GM23338 (cell line): ENCODE data around the gene TGM2. TPM values are rescaled to one million over a fixed set of nuclear protein-coding genes. Genes with fewer than 3 reads are reported as not detected.

Experiments used
- ATAC-seq: fragments of 200-7000 bp; cut with Tn5 transposase; 3 replicates; pipeline ENCODE4 v1.9.1; 2020
- DNase-seq: peaks from one replicate; pipeline ENCODE4 v3.0.0-alpha.2; 2015; ENCODE audit warnings: low spot score
- H2AFZ ChIP-seq: fragments of 200-600 bp; sonication (generic); 2 replicates; pipeline ENCODE4 v1.8.0; 2016; ENCODE audit warnings: antibody characterized with exemption, mild to moderate bottlenecking, moderate library complexity
- H3F3A ChIP-seq: fragments of 200-600 bp; sonication (generic); replicated peaks from 2 replicates; pipeline ENCODE4 v1.8.0; 2017; ENCODE audit warnings: antibody characterized with exemption, mixed run types, low read depth
- H3K27ac ChIP-seq: fragments of 200-600 bp; sonication (generic); 2 replicates; pipeline ENCODE4 v1.6.1; 2016; ENCODE audit warnings: low read depth
- H3K27me3 ChIP-seq: fragments of 200-600 bp; sonication (generic); 2 replicates; pipeline ENCODE4 v1.8.0; 2016; ENCODE audit warnings: mild to moderate bottlenecking, mixed run types, moderate library complexity; ENCODE audit not compliant: insufficient read depth
- H3K36me3 ChIP-seq: fragments of 200-600 bp; sonication (generic); 2 replicates; pipeline ENCODE4 v1.8.0; 2016; ENCODE audit warnings: mild to moderate bottlenecking; ENCODE audit not compliant: insufficient read depth
- H3K4me1 ChIP-seq: fragments of 200-600 bp; sonication (generic); 2 replicates; pipeline ENCODE4 v1.8.0; 2016; ENCODE audit warnings: mild to moderate bottlenecking, moderate library complexity; ENCODE audit not compliant: insufficient read depth
- H3K4me2 ChIP-seq: fragments of 200-600 bp; sonication (generic); 2 replicates; pipeline ENCODE4 v1.7.1; 2017; ENCODE audit warnings: mixed run types
- H3K4me3 ChIP-seq: fragments of 200-600 bp; sonication (generic); 2 replicates; pipeline ENCODE4 v1.6.1; 2016; ENCODE audit warnings: mixed run types
- H3K79me2 ChIP-seq: fragments of 200-600 bp; sonication (generic); replicated peaks from 2 replicates; pipeline ENCODE4 v1.8.0; 2017; ENCODE audit warnings: mild to moderate bottlenecking; ENCODE audit not compliant: insufficient read depth
- H3K9me2 ChIP-seq: fragments of 200-600 bp; sonication (generic); 2 replicates; pipeline ENCODE4 v1.8.0; 2017; ENCODE audit not compliant: insufficient read depth
- H4K20me1 ChIP-seq: fragments of 200-600 bp; sonication (generic); replicated peaks from 2 replicates; pipeline ENCODE4 v1.8.0; 2017; ENCODE audit warnings: mild to moderate bottlenecking; ENCODE audit not compliant: insufficient read depth
- H3K27ac Mint-ChIP-seq: 2 replicates; pipeline ENCODE4 v1.8.0; 2020; ENCODE audit warnings: inconsistent platforms, mild to moderate bottlenecking, moderate library complexity, mixed read lengths
- H3K27me3 Mint-ChIP-seq: 3 replicates; pipeline ENCODE4 v1.8.0; 2022; ENCODE audit warnings: low read depth, mild to moderate bottlenecking, moderate library complexity, mixed read lengths, inconsistent platforms; ENCODE audit not compliant: insufficient read depth, poor library complexity
- H3K36me3 Mint-ChIP-seq: 3 replicates; pipeline ENCODE4 v1.8.0; 2021; ENCODE audit warnings: low read depth, mild to moderate bottlenecking, inconsistent platforms, moderate library complexity, mixed read lengths
- H3K4me1 Mint-ChIP-seq: 3 replicates; pipeline ENCODE4 v1.8.0; 2020; ENCODE audit warnings: mild to moderate bottlenecking, inconsistent platforms, mixed read lengths
- H3K4me3 Mint-ChIP-seq: 3 replicates; pipeline ENCODE4 v1.8.0; 2021; ENCODE audit warnings: moderate library complexity, mild to moderate bottlenecking, inconsistent platforms, mixed read lengths
- H3K9me3 Mint-ChIP-seq: 3 replicates; pipeline ENCODE4 v1.8.0; 2020; ENCODE audit warnings: moderate library complexity, mild to moderate bottlenecking, inconsistent platforms, mixed read lengths
- CREB1 ChIP-seq: fragments of 250-450 bp; sonication (Bioruptor Pico); IDR thresholded peaks from 2 replicates; pipeline ENCODE4 v1.5.0; 2020; ENCODE audit warnings: low read depth, mild to moderate bottlenecking, moderate library complexity
- CTCF ChIP-seq, 2 experiments: fragments of 200-600 bp in 1 of 2; sonication (generic) in 1 of 2; conservative IDR thresholded peaks; 2 replicates each; pipeline versions ENCODE4 v1.5.1 to v1.6.1; 2016 to 2017; ENCODE audit warnings: antibody characterized with exemption in 2 of 2, low read depth in 2 of 2, mild to moderate bottlenecking in 2 of 2, moderate library complexity in 1 of 2
- ETS1 ChIP-seq: IDR thresholded peaks from 2 replicates; pipeline ENCODE4 v1.6.1; 2016; ENCODE audit warnings: antibody characterized with exemption
- EZH2 ChIP-seq: fragments of 200-600 bp; sonication (generic); IDR thresholded peaks from one replicate; pipeline ENCODE4 v1.8.0; 2017; ENCODE audit warnings: antibody characterized with exemption, mild to moderate bottlenecking, low read depth; ENCODE audit not compliant: unreplicated experiment
- EZH2phosphoT487 ChIP-seq: fragments of 200-600 bp; sonication (generic); IDR thresholded peaks from one replicate; pipeline ENCODE4 v1.8.1; 2018; ENCODE audit warnings: antibody characterized with exemption; ENCODE audit not compliant: unreplicated experiment
- JUNB ChIP-seq: IDR thresholded peaks from one replicate; pipeline ENCODE4 v1.6.1; 2016; ENCODE audit warnings: antibody characterized with exemption; ENCODE audit not compliant: unreplicated experiment
- NANOG ChIP-seq: IDR thresholded peaks from 2 replicates; pipeline ENCODE4 v1.6.1; 2016; ENCODE audit warnings: antibody characterized with exemption, borderline replicate concordance
- POLR2AphosphoS5 ChIP-seq: IDR thresholded peaks from 2 replicates; pipeline ENCODE4 v1.6.1; 2016; ENCODE audit warnings: antibody characterized with exemption, low read depth
- REST ChIP-seq: IDR thresholded peaks from one replicate; pipeline ENCODE4 v1.6.1; 2018; ENCODE audit warnings: antibody characterized with exemption; ENCODE audit not compliant: unreplicated experiment
- STAT1 ChIP-seq: IDR thresholded peaks from one replicate; pipeline ENCODE4 v1.6.1; 2016; ENCODE audit warnings: antibody characterized with exemption; ENCODE audit not compliant: unreplicated experiment
- ZNF114 ChIP-seq: fragments of 250-450 bp; sonication (Bioruptor Pico); IDR thresholded peaks from 2 replicates; pipeline ENCODE4 v1.5.0; 2020; ENCODE audit warnings: mild to moderate bottlenecking, moderate library complexity
- ZNF331 ChIP-seq: fragments of 250-450 bp; sonication (Bioruptor Pico); IDR thresholded peaks from 2 replicates; pipeline ENCODE4 v1.5.0; 2020; ENCODE audit warnings: low read depth, mild to moderate bottlenecking, moderate library complexity
- ZNF462 ChIP-seq: fragments of 250-450 bp; sonication (Bioruptor Pico); IDR thresholded peaks from 2 replicates; pipeline ENCODE4 v1.5.0; 2020; ENCODE audit warnings: mild to moderate bottlenecking, moderate library complexity
- polyA plus RNA-seq: library from polyadenylated mRNA; unstranded; fragments of >200 nt; fragmentation: Nextera tagmentation; extraction: Ambion mirVana; gene quantifications from 2 replicates; pipeline ENCODE4 v1.2.1, GENCODE V29; 2016
- total RNA-seq: library from RNA; depleted of rRNA; stranded (reverse); fragments of >200 nt; shearing (Covaris generic); gene quantifications from 2 replicates; pipeline ENCODE4 v1.2.3, GENCODE V29; 2014

TGM2 gene
- total and polyA plus RNA-seq, 2 experiments from 2014 or later, result 0.45 to 1.0 TPM

GRCh38 chr20:38180781-38181180, 15.7 kb upstream of the TGM2 start:
- DNase-seq (no peak), ATAC-seq (no peak)
- H3K4me2 ChIP-seq, result no peak overlapping the region
- Mint-ChIP-seq H3K4me1 (no peaks in the 10 kb centered on the region), H3K36me3 (no peaks in the 10 kb centered on the region), H3K27ac (no peak overlapping the region), H3K4me3 (no peak overlapping the region), H3K9me3 (no peaks in the 10 kb centered on the region), H3K27me3 (no peaks in the 10 kb centered on the region)
- H2AFZ ChIP-seq, result no peak overlapping the region
- H3K9me2 ChIP-seq, result no peaks in the 10 kb centered on the region
- H3K4me3 ChIP-seq, result no peak overlapping the region
- no peaks in the 10 kb centered on the region for H3K36me3 ChIP-seq
- no peaks in the 10 kb centered on the region for H3K27me3 ChIP-seq
- TF ChIP-seq JUNB (no peak), EZH2phosphoT487 (no peak), ZNF114 (no peak), CTCF (conservative IDR thresholded peaks at IDR 0.05; ENCODE audit: low read depth in 2 of 2) (no peak), CREB1 (CRISPR knock-in tag) (no peak), NANOG (no peak), ETS1 (no peak), REST (no peak), STAT1 (no peak), ZNF331 (CRISPR knock-in tag) (no peak), ZNF462 (no peak), POLR2AphosphoS5 (no peak), EZH2 (no peak)
- no peaks in the 10 kb centered on the region for H3K79me2 ChIP-seq
- H3K27ac ChIP-seq, result no peak overlapping the region
- H3F3A ChIP-seq, result no peaks in the 10 kb centered on the region
- peaks cover under 1% of the 10 kb centered on the region; the same call in 1 of the 2 replicates for H3K4me1 ChIP-seq
- no peaks in the 10 kb centered on the region for H4K20me1 ChIP-seq
